SU-DHL-6 (cell line): ENCODE measurements around the gene ECSCR.

Experiments used
- CTCF ChIP-seq: fragments of 200-600 bp; sonication (generic); IDR thresholded peaks from one replicate; pipeline ENCODE4 v1.5.1; 2017; ENCODE audit warnings: antibody characterized with exemption, mild to moderate bottlenecking, low read length, moderate library complexity; ENCODE audit not compliant: insufficient read depth, poor library complexity, severe bottlenecking
- EZH2phosphoT487 ChIP-seq: fragments of 200-600 bp; sonication (generic), shearing (Covaris generic); conservative IDR thresholded peaks from 2 replicates; pipeline ENCODE4 v1.6.1; 2018; ENCODE audit warnings: mild to moderate bottlenecking, antibody characterized with exemption, low read length, moderate library complexity, mixed read lengths

GRCh38 chr5:139426203-139426885 is 36.2 kb downstream of the ECSCR start:
- TF ChIP-seq CTCF: no peak
- no peak for TF ChIP-seq EZH2phosphoT487
